HEK293T (cell line): ENCODE data around the gene CPEB1.

Source experiments
- BHLHE40 ChIP-seq: fragments of 450-650 bp; IDR thresholded peaks from 2 replicates; pipeline ENCODE4 v1.6.1; 2016; ENCODE audit warnings: mild to moderate bottlenecking, moderate library complexity, borderline replicate concordance
- CTBP1 ChIP-seq: fragments of 450-650 bp; IDR thresholded peaks from 2 replicates; pipeline ENCODE4 v1.6.1; 2016; ENCODE audit warnings: borderline replicate concordance
- FOXA1 ChIP-seq: fragments of 450-650 bp; IDR thresholded peaks from 2 replicates; pipeline ENCODE4 v1.6.1; 2016; ENCODE audit warnings: mild to moderate bottlenecking
- FOXK2 ChIP-seq: fragments of 450-650 bp; IDR thresholded peaks from 2 replicates; pipeline ENCODE4 v1.6.1; 2016; ENCODE audit warnings: mild to moderate bottlenecking
- FOXM1 ChIP-seq: fragments of 450-650 bp; IDR thresholded peaks from 2 replicates; pipeline ENCODE4 v1.6.1; 2017; ENCODE audit warnings: mild to moderate bottlenecking, borderline replicate concordance
- HDGF ChIP-seq: fragments of 450-650 bp; IDR thresholded peaks from 2 replicates; pipeline ENCODE4 v1.6.1; 2017; ENCODE audit warnings: antibody characterized with exemption, borderline replicate concordance
- L3MBTL2 ChIP-seq: fragments of 450-650 bp; conservative IDR thresholded peaks from 2 replicates; pipeline ENCODE4 v1.6.1; 2016; ENCODE audit warnings: mild to moderate bottlenecking
- NFRKB ChIP-seq: fragments of 450-650 bp; IDR thresholded peaks from 2 replicates; pipeline ENCODE4 v1.6.1; 2016; ENCODE audit warnings: mild to moderate bottlenecking, moderate library complexity
- SP1 ChIP-seq: fragments of 450-650 bp; IDR thresholded peaks from 2 replicates; pipeline ENCODE4 v1.6.1; 2017
- SUZ12 ChIP-seq: fragments of 450-650 bp; IDR thresholded peaks from 2 replicates; pipeline ENCODE4 v1.6.1; 2016; ENCODE audit warnings: mild to moderate bottlenecking
- TARDBP ChIP-seq: fragments of 450-650 bp; IDR thresholded peaks from 2 replicates; pipeline ENCODE4 v1.6.1; 2016
- ZNF384 ChIP-seq: fragments of 450-650 bp; IDR thresholded peaks from 2 replicates; pipeline ENCODE4 v1.6.1; 2016

- TF ChIP-seq ZNF384 (no peak), TARDBP (no peak), SP1 (no peak), FOXA1 (no peak), SUZ12 (no peak), L3MBTL2 (no peak), BHLHE40 (no peak), CTBP1 (no peak), FOXM1 (no peak), FOXK2 (no peak), HDGF (no peak), NFRKB (no peak)
Observed at GRCh38 chr15:82552861-82553260, 94.3 kb downstream of the CPEB1 start.
